HCT116 (cell line): ENCODE results near the gene ACTN4. TPM values are rescaled to one million over a fixed set of nuclear protein-coding genes. Genes with fewer than 3 reads are reported as not detected.

Experiments
- ATAC-seq: fragments of 200-7000 bp; cut with Tn5 transposase; 2 replicates; pipeline ENCODE4 v1.9.1; 2020; ENCODE audit warnings: mild to moderate bottlenecking, moderate library complexity
- BruUV-seq: library from RNA; stranded (reverse); fragments of 400-500 nt; replicated peaks from 2 replicates; lab custom pipeline; 2021; lab: Mats Ljungman, UMichigan
- CTCF ChIA-PET: fragments of 300-600 bp; sonication (Branson Sonifier 250); formaldehyde crosslinking; loops from one replicate; lab custom pipeline; 2021; ENCODE audit warnings: antibody characterized with exemption; lab: Charles Lee
- POLR2A ChIA-PET: fragments of 300-600, 350-600 bp; sonication (Branson Sonifier 250); formaldehyde crosslinking; loops from one replicate; lab custom pipeline; 2021; ENCODE audit warnings: antibody characterized with exemption; lab: Charles Lee
- RAD21 ChIA-PET, 2 experiments: fragments of 300-600 bp; sonication (Branson Sonifier 250); formaldehyde crosslinking; loops; one replicate each; lab custom pipeline; 2023; ENCODE audit warnings: low total read pairs in 2 of 2; ENCODE audit not compliant: uncharacterized antibody in 2 of 2, unreplicated experiment in 2 of 2, low non-redundant PET in 1 of 2; lab: Charles Lee
- DNase-seq: peaks from one replicate; pipeline ENCODE4 v3.0.0-alpha.2; 2010; ENCODE audit warnings: low read depth, low spot score
- H2AFZ ChIP-seq: fragments of 200-600 bp; shearing (Covaris generic), sonication (generic); 2 replicates; pipeline ENCODE4 v1.6.1; 2017; ENCODE audit warnings: low read depth, mixed run types, mixed read lengths, antibody characterized with exemption, low read length; ENCODE audit not compliant: poor library complexity, severe bottlenecking
- H3K27ac ChIP-seq: 2 replicates; pipeline ENCODE4 v1.5.1; 2012; ENCODE audit warnings: low read depth, low read length
- H3K27me3 ChIP-seq: fragments of 200-600 bp; sonication (generic); 2 replicates; pipeline ENCODE4 v1.6.1; 2016; ENCODE audit warnings: mixed run types, low read length, mixed read lengths; ENCODE audit not compliant: insufficient read depth
- H3K36me3 ChIP-seq, 2 experiments: fragments of 200-500 bp in 1 of 2; fragments of 200-600 bp in 1 of 2; sonication (Bioruptor generic) in 1 of 2; sonication (generic) in 1 of 2; 2 replicates each; pipeline versions ENCODE4 v1.5.1 to v1.6.1; 2014 to 2016; ENCODE audit warnings: low read length in 2 of 2, inconsistent platforms in 1 of 2, mixed read lengths in 1 of 2, mixed run types in 1 of 2; ENCODE audit not compliant: insufficient read depth in 2 of 2, control insufficient read depth in 1 of 2
- H3K4me1 ChIP-seq, 2 experiments: fragments of 200-600 bp in 1 of 2; sonication (generic) in 1 of 2; 2 replicates each; pipeline versions ENCODE4 v1.5.1 to v1.6.1; 2012 to 2017; ENCODE audit warnings: low read length in 2 of 2, inconsistent platforms in 1 of 2, mild to moderate bottlenecking in 1 of 2, mixed read lengths in 1 of 2, mixed run types in 1 of 2, moderate library complexity in 1 of 2; ENCODE audit not compliant: insufficient read depth in 2 of 2, control insufficient read depth in 1 of 2
- H3K4me2 ChIP-seq: fragments of 200-600 bp; sonication (generic); 2 replicates; pipeline ENCODE4 v1.6.1; 2017; ENCODE audit warnings: mixed run types, low read length, mixed read lengths
- H3K4me3 ChIP-seq, 2 experiments: fragments of 200-600 bp in 1 of 2; sonication (generic) in 1 of 2; replicated peaks in 1 of 2; 2 replicates each; pipeline ENCODE4 v1.5.1; 2011 to 2016; ENCODE audit warnings: low read length in 2 of 2, control low read depth in 1 of 2, low read depth in 1 of 2, mild to moderate bottlenecking in 1 of 2, mixed read lengths in 1 of 2, mixed run types in 1 of 2
- H3K79me2 ChIP-seq: fragments of 200-600 bp; sonication (generic); 2 replicates; pipeline ENCODE4 v1.6.1; 2017; ENCODE audit warnings: mild to moderate bottlenecking, mixed run types, low read length, moderate library complexity, mixed read lengths; ENCODE audit not compliant: insufficient read depth
- H3K9ac ChIP-seq: fragments of 200-600 bp; sonication (generic); 2 replicates; pipeline ENCODE4 v1.6.1; 2016; ENCODE audit warnings: low read length, mixed read lengths
- H3K9me2 ChIP-seq: fragments of 200-600 bp; sonication (generic), shearing (Covaris generic); 2 replicates; pipeline ENCODE4 v1.6.1; 2017; ENCODE audit warnings: mixed run types, mild to moderate bottlenecking, moderate library complexity; ENCODE audit not compliant: insufficient read depth
- H3K9me3 ChIP-seq, 2 experiments: fragments of 200-500 bp in 1 of 2; fragments of 200-600 bp in 1 of 2; sonication (Bioruptor generic) in 1 of 2; sonication (generic) in 1 of 2; 2 replicates each; pipeline ENCODE4 v1.6.1; 2014 to 2017; ENCODE audit warnings: low read length in 2 of 2, mixed read lengths in 2 of 2, inconsistent platforms in 1 of 2, low read depth in 1 of 2, mild to moderate bottlenecking in 1 of 2, mixed run types in 1 of 2, moderate library complexity in 1 of 2; ENCODE audit not compliant: control insufficient read depth in 1 of 2, insufficient read depth in 1 of 2
- H4K20me1 ChIP-seq: fragments of 200-600 bp; sonication (generic), shearing (Covaris generic); 2 replicates; pipeline ENCODE4 v1.6.1; 2017; ENCODE audit warnings: mixed run types, mild to moderate bottlenecking, moderate library complexity; ENCODE audit not compliant: insufficient read depth
- CBX3 ChIP-seq: IDR thresholded peaks from 2 replicates; pipeline ENCODE4 v1.6.1; 2012; ENCODE audit warnings: low read depth
- EZH2 ChIP-seq: fragments of 200-600 bp; sonication (generic); IDR thresholded peaks from 2 replicates; pipeline ENCODE4 v1.6.1; 2017; ENCODE audit warnings: antibody characterized with exemption, mixed run types
- JUND ChIP-seq: IDR thresholded peaks from 2 replicates; pipeline ENCODE4 v1.6.1; 2012
- RAD21 ChIP-seq: IDR thresholded peaks from 2 replicates; pipeline ENCODE4 v1.6.1; 2012; ENCODE audit warnings: low read depth, mild to moderate bottlenecking
- SP1 ChIP-seq: IDR thresholded peaks from 2 replicates; pipeline ENCODE4 v1.6.1; 2012; ENCODE audit warnings: low read depth
- SRF ChIP-seq: IDR thresholded peaks from 2 replicates; pipeline ENCODE4 v1.6.1; 2012; ENCODE audit warnings: low read depth
- YY1 ChIP-seq: IDR thresholded peaks from 2 replicates; pipeline ENCODE4 v1.6.1; 2011; ENCODE audit warnings: low read length, low read depth, moderate library complexity, mild to moderate bottlenecking; ENCODE audit not compliant: insufficient replicate concordance; ENCODE audit errors: extremely low read depth
- ZFX ChIP-seq: fragments of 450-650 bp; IDR thresholded peaks from 2 replicates; pipeline ENCODE4 v1.6.1; 2017
- intact Hi-C: fragments of 100-400 bp; cut with micrococcal nuclease; formaldehyde crosslinking; loops from 2 replicates; pipeline ENCODE4 v1.10.0; 2022
- total RNA-seq: library from RNA; stranded (reverse); gene quantifications from one replicate; pipeline ENCODE4 v1.2.1, GENCODE V29; 2021; ENCODE audit not compliant: unreplicated experiment
- TF ChIP-seq, protein P1 (sequence below): IDR thresholded peaks from 2 replicates; pipeline ENCODE4 v1.6.1; 2011; ENCODE audit warnings: mild to moderate bottlenecking, low read length, moderate library complexity; ENCODE audit not compliant: insufficient replicate concordance; ENCODE audit errors: extremely low read depth
- TF ChIP-seq, protein P2 (sequence below): IDR thresholded peaks from 2 replicates; pipeline ENCODE4 v1.6.1; 2012
- TF ChIP-seq, protein P3 (sequence below): IDR thresholded peaks from 2 replicates; pipeline ENCODE4 v1.6.1; 2012
- TF ChIP-seq, protein P4 (sequence below), 3 experiments: fragments of 200-600 bp in 1 of 3; sonication (generic) in 1 of 3; IDR thresholded peaks in 2 of 3; conservative IDR thresholded peaks in 1 of 3; 2 replicates each; pipeline ENCODE4 v1.5.1; 2012 to 2017; ENCODE audit warnings: low read depth in 2 of 3, low read length in 2 of 3, antibody characterized with exemption in 1 of 3, borderline replicate concordance in 1 of 3, control low read depth in 1 of 3, mild to moderate bottlenecking in 1 of 3, mixed read lengths in 1 of 3, mixed run types in 1 of 3, moderate library complexity in 1 of 3; ENCODE audit not compliant: insufficient read depth in 1 of 3
- TF ChIP-seq, protein P5 (sequence below): IDR thresholded peaks from 2 replicates; pipeline ENCODE4 v1.6.1; 2012; ENCODE audit warnings: low read depth

ACTN4 gene
- total RNA-seq, 1 experiment from 2014 or later = 651 TPM

DNA sequence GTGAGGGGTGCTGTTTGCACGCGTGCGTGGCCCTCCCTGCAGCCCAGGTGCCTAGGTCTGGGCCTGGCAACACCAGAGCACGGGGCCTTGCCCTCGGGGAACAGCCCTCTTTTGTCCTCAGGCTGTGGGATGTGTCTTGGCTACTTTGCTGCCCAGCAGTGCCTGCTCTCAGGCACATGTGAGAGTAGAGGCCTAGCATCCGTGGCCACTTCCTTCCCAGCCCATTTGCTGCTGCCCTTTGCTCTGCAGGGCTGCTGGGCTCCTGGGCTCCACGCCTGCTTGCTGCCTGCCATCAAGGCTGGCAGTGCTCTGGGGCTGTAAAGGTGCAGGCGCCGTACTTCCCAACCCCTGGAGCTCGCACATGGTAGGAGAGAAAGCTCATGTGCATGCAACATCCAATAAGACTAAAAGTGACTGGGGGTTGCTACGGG, 50.2 kb downstream of the ACTN4 start (continued):
- TF ChIP-seq, protein P1, sequence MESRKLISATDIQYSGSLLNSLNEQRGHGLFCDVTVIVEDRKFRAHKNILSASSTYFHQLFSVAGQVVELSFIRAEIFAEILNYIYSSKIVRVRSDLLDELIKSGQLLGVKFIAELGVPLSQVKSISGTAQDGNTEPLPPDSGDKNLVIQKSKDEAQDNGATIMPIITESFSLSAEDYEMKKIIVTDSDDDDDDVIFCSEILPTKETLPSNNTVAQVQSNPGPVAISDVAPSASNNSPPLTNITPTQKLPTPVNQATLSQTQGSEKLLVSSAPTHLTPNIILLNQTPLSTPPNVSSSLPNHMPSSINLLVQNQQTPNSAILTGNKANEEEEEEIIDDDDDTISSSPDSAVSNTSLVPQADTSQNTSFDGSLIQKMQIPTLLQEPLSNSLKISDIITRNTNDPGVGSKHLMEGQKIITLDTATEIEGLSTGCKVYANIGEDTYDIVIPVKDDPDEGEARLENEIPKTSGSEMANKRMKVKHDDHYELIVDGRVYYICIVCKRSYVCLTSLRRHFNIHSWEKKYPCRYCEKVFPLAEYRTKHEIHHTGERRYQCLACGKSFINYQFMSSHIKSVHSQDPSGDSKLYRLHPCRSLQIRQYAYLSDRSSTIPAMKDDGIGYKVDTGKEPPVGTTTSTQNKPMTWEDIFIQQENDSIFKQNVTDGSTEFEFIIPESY = no peak
- TF ChIP-seq CBX3 = no peak
- TF ChIP-seq YY1 = no peak

DNA sequence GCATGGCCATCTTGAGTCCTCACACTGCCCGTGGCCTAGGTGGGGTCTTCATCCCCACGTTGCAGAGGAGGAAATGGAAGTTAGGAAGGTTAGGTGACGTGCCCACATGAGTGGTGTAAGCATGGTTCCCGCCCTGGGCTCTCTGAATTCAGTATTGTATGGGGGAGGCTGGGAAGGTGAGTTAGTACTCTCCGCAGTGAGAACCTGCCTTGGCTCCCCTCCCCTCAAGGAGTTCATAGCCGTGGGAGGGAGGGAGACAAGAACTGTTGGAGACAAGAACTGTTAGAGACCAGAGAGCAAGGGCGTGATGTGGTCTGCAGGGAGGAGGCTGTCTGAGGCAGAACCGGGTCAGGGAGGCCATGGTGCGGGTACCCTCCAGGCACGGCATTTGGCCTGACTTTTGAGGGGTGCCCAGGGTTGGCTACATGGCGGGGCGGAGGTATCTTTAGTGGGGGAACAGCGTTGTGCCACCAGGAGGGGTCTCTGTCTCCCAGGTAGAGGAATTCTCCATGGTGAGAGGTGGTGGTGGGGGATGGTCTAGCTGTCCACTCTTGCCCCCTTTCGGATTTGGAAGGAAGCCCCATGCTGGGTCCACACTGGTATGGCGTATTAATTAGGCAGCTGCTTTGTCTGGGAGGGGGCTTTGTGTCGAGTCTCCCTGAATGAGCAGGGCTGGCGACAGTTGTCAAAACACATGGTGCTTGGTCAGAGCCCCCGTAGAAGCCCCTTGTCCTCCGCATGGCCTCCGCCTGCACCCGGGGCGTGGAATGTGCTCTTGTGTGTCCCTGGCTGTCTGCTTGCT, 51.0 kb downstream of the ACTN4 start:
- Histone ChIP-seq H3K4me1 (peaks cover 13 to 48% of the 10 kb centered on the region in 2 experiments), H3K79me2 (peaks cover 99% of the 10 kb centered on the region), H3K4me2 (no peak overlapping the region), H3K27ac (no peak overlapping the region), H3K4me3 (no peak overlapping the region), H3K36me3 (peaks cover 11 to 72% of the 10 kb centered on the region in 2 experiments; a peak in 3 of 4 replicates), H3K9me3 (no peaks in the 10 kb centered on the region), H2AFZ (no peak overlapping the region), H3K9me2 (no peaks in the 10 kb centered on the region), H3K9ac (no peak overlapping the region), H3K27me3 (no peaks in the 10 kb centered on the region), H4K20me1 (no peaks in the 10 kb centered on the region)
- ChIA-PET POLR2A (no interaction called here), RAD21 (no interaction called here), CTCF (no interaction called here)
- no peak for ATAC-seq
- intact Hi-C loops = no loop called here
- no TSS peak for BruUV-seq
- no peak for DNase-seq
- TF ChIP-seq JUND (no peak), EZH2 (no peak), SP1 (no peak), RAD21 (no peak), SRF (no peak), ZFX (no peak)
- TF ChIP-seq, protein P2, sequence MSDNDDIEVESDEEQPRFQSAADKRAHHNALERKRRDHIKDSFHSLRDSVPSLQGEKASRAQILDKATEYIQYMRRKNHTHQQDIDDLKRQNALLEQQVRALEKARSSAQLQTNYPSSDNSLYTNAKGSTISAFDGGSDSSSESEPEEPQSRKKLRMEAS = no peak
- TF ChIP-seq, protein P3, sequence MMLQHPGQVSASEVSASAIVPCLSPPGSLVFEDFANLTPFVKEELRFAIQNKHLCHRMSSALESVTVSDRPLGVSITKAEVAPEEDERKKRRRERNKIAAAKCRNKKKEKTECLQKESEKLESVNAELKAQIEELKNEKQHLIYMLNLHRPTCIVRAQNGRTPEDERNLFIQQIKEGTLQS = no peak
- TF ChIP-seq, protein P1 = no peak
- TF ChIP-seq, protein P4, sequence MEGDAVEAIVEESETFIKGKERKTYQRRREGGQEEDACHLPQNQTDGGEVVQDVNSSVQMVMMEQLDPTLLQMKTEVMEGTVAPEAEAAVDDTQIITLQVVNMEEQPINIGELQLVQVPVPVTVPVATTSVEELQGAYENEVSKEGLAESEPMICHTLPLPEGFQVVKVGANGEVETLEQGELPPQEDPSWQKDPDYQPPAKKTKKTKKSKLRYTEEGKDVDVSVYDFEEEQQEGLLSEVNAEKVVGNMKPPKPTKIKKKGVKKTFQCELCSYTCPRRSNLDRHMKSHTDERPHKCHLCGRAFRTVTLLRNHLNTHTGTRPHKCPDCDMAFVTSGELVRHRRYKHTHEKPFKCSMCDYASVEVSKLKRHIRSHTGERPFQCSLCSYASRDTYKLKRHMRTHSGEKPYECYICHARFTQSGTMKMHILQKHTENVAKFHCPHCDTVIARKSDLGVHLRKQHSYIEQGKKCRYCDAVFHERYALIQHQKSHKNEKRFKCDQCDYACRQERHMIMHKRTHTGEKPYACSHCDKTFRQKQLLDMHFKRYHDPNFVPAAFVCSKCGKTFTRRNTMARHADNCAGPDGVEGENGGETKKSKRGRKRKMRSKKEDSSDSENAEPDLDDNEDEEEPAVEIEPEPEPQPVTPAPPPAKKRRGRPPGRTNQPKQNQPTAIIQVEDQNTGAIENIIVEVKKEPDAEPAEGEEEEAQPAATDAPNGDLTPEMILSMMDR (IDR thresholded peaks at IDR 0.05 in 2 of 3, conservative IDR thresholded peaks at IDR 0.05 in 1 of 3; ENCODE audit: borderline replicate concordance in 1 of 3, insufficient read depth in 1 of 3, low read depth in 2 of 3, low read length in 2 of 3) = no peak
- TF ChIP-seq, protein P5, sequence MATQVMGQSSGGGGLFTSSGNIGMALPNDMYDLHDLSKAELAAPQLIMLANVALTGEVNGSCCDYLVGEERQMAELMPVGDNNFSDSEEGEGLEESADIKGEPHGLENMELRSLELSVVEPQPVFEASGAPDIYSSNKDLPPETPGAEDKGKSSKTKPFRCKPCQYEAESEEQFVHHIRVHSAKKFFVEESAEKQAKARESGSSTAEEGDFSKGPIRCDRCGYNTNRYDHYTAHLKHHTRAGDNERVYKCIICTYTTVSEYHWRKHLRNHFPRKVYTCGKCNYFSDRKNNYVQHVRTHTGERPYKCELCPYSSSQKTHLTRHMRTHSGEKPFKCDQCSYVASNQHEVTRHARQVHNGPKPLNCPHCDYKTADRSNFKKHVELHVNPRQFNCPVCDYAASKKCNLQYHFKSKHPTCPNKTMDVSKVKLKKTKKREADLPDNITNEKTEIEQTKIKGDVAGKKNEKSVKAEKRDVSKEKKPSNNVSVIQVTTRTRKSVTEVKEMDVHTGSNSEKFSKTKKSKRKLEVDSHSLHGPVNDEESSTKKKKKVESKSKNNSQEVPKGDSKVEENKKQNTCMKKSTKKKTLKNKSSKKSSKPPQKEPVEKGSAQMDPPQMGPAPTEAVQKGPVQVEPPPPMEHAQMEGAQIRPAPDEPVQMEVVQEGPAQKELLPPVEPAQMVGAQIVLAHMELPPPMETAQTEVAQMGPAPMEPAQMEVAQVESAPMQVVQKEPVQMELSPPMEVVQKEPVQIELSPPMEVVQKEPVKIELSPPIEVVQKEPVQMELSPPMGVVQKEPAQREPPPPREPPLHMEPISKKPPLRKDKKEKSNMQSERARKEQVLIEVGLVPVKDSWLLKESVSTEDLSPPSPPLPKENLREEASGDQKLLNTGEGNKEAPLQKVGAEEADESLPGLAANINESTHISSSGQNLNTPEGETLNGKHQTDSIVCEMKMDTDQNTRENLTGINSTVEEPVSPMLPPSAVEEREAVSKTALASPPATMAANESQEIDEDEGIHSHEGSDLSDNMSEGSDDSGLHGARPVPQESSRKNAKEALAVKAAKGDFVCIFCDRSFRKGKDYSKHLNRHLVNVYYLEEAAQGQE = no peak
